ENCODE results near the gene MAP3K8. TPM values are rescaled to one million over a fixed set of nuclear protein-coding genes. Genes with fewer than 3 reads are reported as not detected.

The MAP3K8 gene
- total and polyA plus RNA-seq, 2 experiments from 2014 or later, result 3.7 to 4.8 TPM

GRCh38 chr10:30453764-30454527 lies 20.0 kb downstream of the MAP3K8 start:
- Histone ChIP-seq H3K36me3 (ENCODE audit: low read depth) (peaks cover 19% of the 10 kb centered on the region), H3K9me2 (ENCODE audit: insufficient read depth) (no peaks in the 10 kb centered on the region), H3K4me1 (ENCODE audit: insufficient read depth) (peaks cover 22% of the 10 kb centered on the region), H3K27me3 (replicated peaks; ENCODE audit: insufficient read depth) (no peaks in the 10 kb centered on the region), H3K9me3 (ENCODE audit: low read depth) (no peaks in the 10 kb centered on the region), H3K9ac (peak overlapping the region; percentile 49), H3K79me2 (ENCODE audit: insufficient read depth) (no peaks in the 10 kb centered on the region), H3F3A (ENCODE audit: insufficient read depth) (peaks cover 26% of the 10 kb centered on the region), H4K20me1 (ENCODE audit: insufficient read depth) (no peaks in the 10 kb centered on the region), H3K4me3 (peak overlapping the region; percentile 13; the same call in 1 of the 2 replicates), H3K4me2 (ENCODE audit: unreplicated experiment) (peak overlapping the region; percentile 70), H2AFZ (no peak overlapping the region), H3K27ac (peak overlapping the region; percentile 75)
- DNase-seq, result no peak
- TF ChIP-seq EZH2phosphoT487 (IDR thresholded peaks at IDR 0.05; ENCODE audit: insufficient read depth, low read depth) (no peak), EZH2 (IDR thresholded peaks at IDR 0.05; ENCODE audit: insufficient read depth, poor library complexity, severe bottlenecking) (no peak)
- 80 to 86% methylated on average over 6 of the region's 6 CpGs for WGBS, 2 experiments (ENCODE audit: low coverage in 1 of 2, low lambda C conversion rate in 2 of 2, missing lambda C conversion rate in 2 of 2)
- in situ Hi-C loops (cut with MboI), result no loop called here

GRCh38 chr10:30454744-30455510 lies 20.9 kb downstream of the MAP3K8 start:
- no peaks in the 10 kb centered on the region for H3K79me2 ChIP-seq (ENCODE audit: insufficient read depth)
- no peaks in the 10 kb centered on the region for H3K27me3 ChIP-seq (replicated peaks; ENCODE audit: insufficient read depth)
- peak overlapping the region; percentile 75 for H3K27ac ChIP-seq
- H3K9me3 ChIP-seq (ENCODE audit: low read depth), result no peaks in the 10 kb centered on the region
- peak overlapping the region; percentile 49 for H3K9ac ChIP-seq
- peaks cover 26% of the 10 kb centered on the region for H3F3A ChIP-seq (ENCODE audit: insufficient read depth)
- peaks cover 22% of the 10 kb centered on the region for H3K4me1 ChIP-seq (ENCODE audit: insufficient read depth)
- WGBS, 2 experiments (ENCODE audit: low coverage in 1 of 2, low lambda C conversion rate in 2 of 2, missing lambda C conversion rate in 2 of 2), result 1 to 3% methylated on average over 3 of the region's 3 CpGs
- no peak overlapping the region; the same call in 1 of the 2 replicates for H2AFZ ChIP-seq
- H3K4me3 ChIP-seq, result peak overlapping the region; percentile 29
- peak; percentile 91 for DNase-seq
- in situ Hi-C loops (cut with MboI), result no loop called here
- H4K20me1 ChIP-seq (ENCODE audit: insufficient read depth), result no peaks in the 10 kb centered on the region
- H3K9me2 ChIP-seq (ENCODE audit: insufficient read depth), result no peaks in the 10 kb centered on the region
- peaks cover 16% of the 10 kb centered on the region for H3K36me3 ChIP-seq (ENCODE audit: low read depth)
- H3K4me2 ChIP-seq (ENCODE audit: unreplicated experiment), result peak overlapping the region; percentile 70
- TF ChIP-seq EZH2phosphoT487 (IDR thresholded peaks at IDR 0.05; ENCODE audit: insufficient read depth, low read depth), result no peak
- no peak for TF ChIP-seq EZH2 (IDR thresholded peaks at IDR 0.05; ENCODE audit: insufficient read depth, poor library complexity, severe bottlenecking)

- peak overlapping the region; percentile 70 for H3K4me2 ChIP-seq (ENCODE audit: unreplicated experiment)
- H3K9ac ChIP-seq, result peak overlapping the region; percentile 49
- 75 to 84% methylated on average over 4 of the region's 4 CpGs for WGBS, 2 experiments (ENCODE audit: low coverage in 1 of 2, low lambda C conversion rate in 2 of 2, missing lambda C conversion rate in 2 of 2)
- H3K9me3 ChIP-seq (ENCODE audit: low read depth), result no peaks in the 10 kb centered on the region
- H3K4me1 ChIP-seq (ENCODE audit: insufficient read depth), result peaks cover 22% of the 10 kb centered on the region
- no peaks in the 10 kb centered on the region for H3K9me2 ChIP-seq (ENCODE audit: insufficient read depth)
- H2AFZ ChIP-seq, result no peak overlapping the region
- peaks cover 10% of the 10 kb centered on the region for H3K36me3 ChIP-seq (ENCODE audit: low read depth)
- no peak overlapping the region for H3K4me3 ChIP-seq
- TF ChIP-seq EZH2phosphoT487 (IDR thresholded peaks at IDR 0.05; ENCODE audit: insufficient read depth, low read depth) (no peak), EZH2 (IDR thresholded peaks at IDR 0.05; ENCODE audit: insufficient read depth, poor library complexity, severe bottlenecking) (no peak)
- peaks cover 26% of the 10 kb centered on the region for H3F3A ChIP-seq (ENCODE audit: insufficient read depth)
- no peak for DNase-seq
- no peaks in the 10 kb centered on the region for H4K20me1 ChIP-seq (ENCODE audit: insufficient read depth)
- peak overlapping the region; percentile 75 for H3K27ac ChIP-seq
- H3K27me3 ChIP-seq (replicated peaks; ENCODE audit: insufficient read depth), result no peaks in the 10 kb centered on the region
- in situ Hi-C loops (cut with MboI), result no loop called here
- no peaks in the 10 kb centered on the region for H3K79me2 ChIP-seq (ENCODE audit: insufficient read depth)
Measured at GRCh38 chr10:30455816-30456215, 21.8 kb downstream of the MAP3K8 start.

- no peaks in the 10 kb centered on the region for H3K9me3 ChIP-seq (ENCODE audit: low read depth)
- peaks cover 26% of the 10 kb centered on the region for H3F3A ChIP-seq (ENCODE audit: insufficient read depth)
- H4K20me1 ChIP-seq (ENCODE audit: insufficient read depth), result no peaks in the 10 kb centered on the region
- no peaks in the 10 kb centered on the region for H3K27me3 ChIP-seq (replicated peaks; ENCODE audit: insufficient read depth)
- H2AFZ ChIP-seq, result no peak overlapping the region
- no peak overlapping the region for H3K4me3 ChIP-seq
- in situ Hi-C loops (cut with MboI), result no loop called here
- H3K36me3 ChIP-seq (ENCODE audit: low read depth), result peaks cover 11% of the 10 kb centered on the region
- no peak overlapping the region for H3K9ac ChIP-seq
- no peak overlapping the region for H3K27ac ChIP-seq
- H3K79me2 ChIP-seq (ENCODE audit: insufficient read depth), result no peaks in the 10 kb centered on the region
- H3K4me1 ChIP-seq (ENCODE audit: insufficient read depth), result peaks cover 22% of the 10 kb centered on the region
- no peak overlapping the region for H3K4me2 ChIP-seq (ENCODE audit: unreplicated experiment)
- H3K9me2 ChIP-seq (ENCODE audit: insufficient read depth), result no peaks in the 10 kb centered on the region
- TF ChIP-seq EZH2phosphoT487 (IDR thresholded peaks at IDR 0.05; ENCODE audit: insufficient read depth, low read depth), result no peak
- no peak for TF ChIP-seq EZH2 (IDR thresholded peaks at IDR 0.05; ENCODE audit: insufficient read depth, poor library complexity, severe bottlenecking)
- DNase-seq, result no peak
- 78 to 81% methylated on average over 4 of the region's 4 CpGs for WGBS, 2 experiments (ENCODE audit: low coverage in 1 of 2, low lambda C conversion rate in 2 of 2, missing lambda C conversion rate in 2 of 2)
Measured at GRCh38 chr10:30456266-30456665, 22.3 kb downstream of the MAP3K8 start.
